A673 (cell line): ENCODE measurements around the gene FAHD1. TPM values are rescaled to one million over a fixed set of nuclear protein-coding genes. Genes with fewer than 3 reads are reported as not detected.

Experiments
- Bru-seq: library from RNA; stranded (reverse); fragments of 400-500 nt; gene quantifications from one replicate; lab custom pipeline; 2021; lab: Mats Ljungman, UMichigan
- BruChase-seq, 2 experiments: library from RNA; stranded (reverse); fragments of 400-500 nt; gene quantifications; one replicate each; lab custom pipeline; 2021; lab: Mats Ljungman, UMichigan
- BruUV-seq: library from RNA; stranded (reverse); fragments of 400-500 nt; replicated peaks from 2 replicates; lab custom pipeline; 2021; lab: Mats Ljungman, UMichigan
- CTCF ChIA-PET: fragments of 300-600 bp; sonication (Branson Sonifier 250); formaldehyde crosslinking; loops from one replicate; lab custom pipeline; 2022; ENCODE audit warnings: antibody characterized with exemption; lab: Charles Lee
- POLR2A ChIA-PET: fragments of 300-600 bp; sonication (Branson Sonifier 250); formaldehyde crosslinking; loops from one replicate; lab custom pipeline; 2022; ENCODE audit warnings: antibody characterized with exemption; ENCODE audit not compliant: low non-redundant PET; lab: Charles Lee
- DNase-seq: peaks from one replicate; pipeline ENCODE4 v3.0.0-alpha.2; 2015; ENCODE audit warnings: low spot score
- H3K27ac ChIP-seq: fragments of 200-600 bp; sonication (generic); 2 replicates; pipeline ENCODE4 v1.5.1; 2016; ENCODE audit warnings: mixed run types, low read depth, mild to moderate bottlenecking, mixed read lengths, antibody characterized with exemption, low read length; ENCODE audit not compliant: poor library complexity, severe bottlenecking
- H3K27me3 ChIP-seq: fragments of 200-600 bp; sonication (generic); replicated peaks from 2 replicates; pipeline ENCODE4 v1.6.1; 2017; ENCODE audit warnings: mixed run types, low read depth, mild to moderate bottlenecking, mixed read lengths, antibody characterized with exemption, low read length; ENCODE audit not compliant: insufficient read depth, poor library complexity
- H3K36me3 ChIP-seq: fragments of 200-600 bp; sonication (generic); 2 replicates; pipeline ENCODE4 v1.6.1; 2016; ENCODE audit warnings: mixed run types, mild to moderate bottlenecking, mixed read lengths, antibody characterized with exemption, low read length; ENCODE audit not compliant: insufficient read depth, poor library complexity, severe bottlenecking
- H3K4me1 ChIP-seq: fragments of 200-600 bp; sonication (generic); 2 replicates; pipeline ENCODE4 v1.6.1; 2017; ENCODE audit warnings: mixed run types, mild to moderate bottlenecking, mixed read lengths, antibody characterized with exemption, low read length; ENCODE audit not compliant: insufficient read depth, poor library complexity, severe bottlenecking
- H3K4me3 ChIP-seq: fragments of 200-600 bp; sonication (generic); 2 replicates; pipeline ENCODE4 v1.5.1; 2016; ENCODE audit warnings: low read depth, mixed run types, mild to moderate bottlenecking, mixed read lengths, low read length; ENCODE audit not compliant: poor library complexity, severe bottlenecking
- H3K9me3 ChIP-seq: fragments of 200-600 bp; sonication (generic); 2 replicates; pipeline ENCODE4 v1.6.1; 2016; ENCODE audit warnings: mixed run types, low read depth, mild to moderate bottlenecking, mixed read lengths, antibody characterized with exemption, low read length; ENCODE audit not compliant: poor library complexity, severe bottlenecking
- EZH2 ChIP-seq: fragments of 200-600 bp; sonication (generic); IDR thresholded peaks from 2 replicates; pipeline ENCODE4 v1.6.1; 2017; ENCODE audit warnings: borderline replicate concordance, low read depth, mild to moderate bottlenecking, mixed read lengths, antibody characterized with exemption, low read length; ENCODE audit not compliant: poor library complexity, severe bottlenecking
- intact Hi-C: fragments of 100-400 bp; cut with micrococcal nuclease; formaldehyde crosslinking; loops from one replicate; pipeline ENCODE4 v1.10.0; 2022; ENCODE audit not compliant: unreplicated experiment
- long read RNA-seq: library from polyadenylated mRNA; stranded (forward); transcript quantifications from one replicate; pipeline ENCODE4 v2.0.0, GENCODE V29; 2022
- total RNA-seq: library from RNA; stranded (reverse); gene quantifications from 2 replicates; pipeline ENCODE4 v1.2.3, GENCODE V29; 2021
- TF ChIP-seq, protein P1 (sequence below): fragments of 300-800, 200-600 bp; sonication (generic); conservative IDR thresholded peaks from 2 replicates; pipeline ENCODE4 v1.5.1; 2017; ENCODE audit warnings: low read depth, mild to moderate bottlenecking, antibody characterized with exemption, low read length, moderate library complexity, mixed read lengths

FAHD1 gene
- total RNA-seq, result 19.9 and 22.1 TPM in 2 replicates
- Bru-seq, nascent RNA, result percentile 64 among the genes with signal in this experiment
- percentile 61 among the genes with signal in this experiment for BruChase-seq, experiment 1, labeled RNA remaining after a 2-hour chase
- BruChase-seq, experiment 2, labeled RNA remaining after a 6-hour chase, result percentile 63 among the genes with signal in this experiment
- long read RNA-seq, transcript FAHD1-203 (1 exons, 1,974 nt), result major isoform, 61 of 63 reads
- long read RNA-seq, partial matches to known transcripts, result 0 of 63 reads
- long read RNA-seq, other reads (novel, unspliced or antisense), result 1 of 63 reads

DNA sequence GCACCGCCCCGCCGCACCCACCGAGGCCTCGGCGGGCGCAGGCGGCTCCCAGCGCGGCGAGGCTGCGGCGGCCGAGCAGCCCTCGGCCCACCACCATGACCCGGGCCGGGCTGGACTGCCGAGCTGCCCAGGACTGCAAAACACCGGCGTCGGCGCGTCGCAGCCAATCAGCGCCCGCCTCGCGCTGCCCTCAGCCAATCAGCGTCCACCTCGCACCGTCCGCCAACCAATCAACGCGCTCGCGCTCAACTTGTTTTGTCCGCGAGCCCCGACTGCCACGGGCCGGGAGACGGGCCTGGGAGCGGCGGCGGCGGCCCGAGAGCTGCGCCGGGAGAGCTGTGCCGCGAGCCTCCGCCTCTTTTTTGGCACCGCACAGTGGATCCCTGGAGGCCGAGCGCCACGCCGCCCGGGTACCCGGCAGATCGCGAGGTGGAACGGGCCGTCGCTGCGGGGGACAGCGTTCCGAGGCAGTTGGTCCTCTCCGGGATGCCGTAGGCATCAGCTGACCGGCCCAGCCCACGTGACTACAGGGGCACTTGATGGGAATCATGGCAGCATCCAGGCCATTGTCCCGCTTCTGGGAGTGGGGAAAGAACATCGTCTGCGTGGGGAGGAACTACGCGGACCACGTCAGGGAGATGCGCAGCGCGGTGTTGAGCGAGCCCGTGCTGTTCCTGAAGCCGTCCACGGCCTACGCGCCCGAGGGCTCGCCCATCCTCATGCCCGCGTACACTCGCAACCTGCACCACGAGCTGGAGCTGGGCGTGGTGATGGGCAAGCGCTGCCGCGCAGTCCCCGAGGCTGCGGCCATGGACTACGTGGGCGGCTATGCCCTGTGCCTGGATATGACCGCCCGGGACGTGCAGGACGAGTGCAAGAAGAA, at the start of gene FAHD1, which contains the start of gene HAGH:
Gene FAHD1, plus strand, starts transcription at position 516 of the 883 bp plus-strand sequence. Its CDS starts 33 bp downstream, at position 549.
Gene HAGH, minus strand, starts transcription at position 135 of the 883 bp plus-strand sequence. Its CDS starts 38 bp downstream, at position 97.
- TF ChIP-seq, protein P1, sequence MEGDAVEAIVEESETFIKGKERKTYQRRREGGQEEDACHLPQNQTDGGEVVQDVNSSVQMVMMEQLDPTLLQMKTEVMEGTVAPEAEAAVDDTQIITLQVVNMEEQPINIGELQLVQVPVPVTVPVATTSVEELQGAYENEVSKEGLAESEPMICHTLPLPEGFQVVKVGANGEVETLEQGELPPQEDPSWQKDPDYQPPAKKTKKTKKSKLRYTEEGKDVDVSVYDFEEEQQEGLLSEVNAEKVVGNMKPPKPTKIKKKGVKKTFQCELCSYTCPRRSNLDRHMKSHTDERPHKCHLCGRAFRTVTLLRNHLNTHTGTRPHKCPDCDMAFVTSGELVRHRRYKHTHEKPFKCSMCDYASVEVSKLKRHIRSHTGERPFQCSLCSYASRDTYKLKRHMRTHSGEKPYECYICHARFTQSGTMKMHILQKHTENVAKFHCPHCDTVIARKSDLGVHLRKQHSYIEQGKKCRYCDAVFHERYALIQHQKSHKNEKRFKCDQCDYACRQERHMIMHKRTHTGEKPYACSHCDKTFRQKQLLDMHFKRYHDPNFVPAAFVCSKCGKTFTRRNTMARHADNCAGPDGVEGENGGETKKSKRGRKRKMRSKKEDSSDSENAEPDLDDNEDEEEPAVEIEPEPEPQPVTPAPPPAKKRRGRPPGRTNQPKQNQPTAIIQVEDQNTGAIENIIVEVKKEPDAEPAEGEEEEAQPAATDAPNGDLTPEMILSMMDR, result no peak
- no peak for TF ChIP-seq EZH2
- peak within 1 kb of the TSS; percentile 75 for H3K27ac ChIP-seq
- no peaks in the 10 kb centered on the region for H3K9me3 ChIP-seq
- CTCF ChIA-PET, result interaction anchor here (0.6 kb wide), 1 partner anchor 15 kb away, joined by 4 read pairs; no protein-coding TSS in a partner anchor
- peaks cover 12% of the 10 kb centered on the region for H3K4me1 ChIP-seq
- POLR2A ChIA-PET, result no interaction called here
- H3K4me3 ChIP-seq, result peak within 1 kb of the TSS; percentile 90
- peak; percentile 95 for DNase-seq
- intact Hi-C loops, result loop anchor here (10.0 kb wide), 1 partner anchor 52 kb away; the partner anchor contains the start of genes EME2, MRPS34 and NME3
- no peaks in the 10 kb centered on the region for H3K36me3 ChIP-seq
- no TSS peak for BruUV-seq
- no peaks in the 10 kb centered on the region for H3K27me3 ChIP-seq

DNA sequence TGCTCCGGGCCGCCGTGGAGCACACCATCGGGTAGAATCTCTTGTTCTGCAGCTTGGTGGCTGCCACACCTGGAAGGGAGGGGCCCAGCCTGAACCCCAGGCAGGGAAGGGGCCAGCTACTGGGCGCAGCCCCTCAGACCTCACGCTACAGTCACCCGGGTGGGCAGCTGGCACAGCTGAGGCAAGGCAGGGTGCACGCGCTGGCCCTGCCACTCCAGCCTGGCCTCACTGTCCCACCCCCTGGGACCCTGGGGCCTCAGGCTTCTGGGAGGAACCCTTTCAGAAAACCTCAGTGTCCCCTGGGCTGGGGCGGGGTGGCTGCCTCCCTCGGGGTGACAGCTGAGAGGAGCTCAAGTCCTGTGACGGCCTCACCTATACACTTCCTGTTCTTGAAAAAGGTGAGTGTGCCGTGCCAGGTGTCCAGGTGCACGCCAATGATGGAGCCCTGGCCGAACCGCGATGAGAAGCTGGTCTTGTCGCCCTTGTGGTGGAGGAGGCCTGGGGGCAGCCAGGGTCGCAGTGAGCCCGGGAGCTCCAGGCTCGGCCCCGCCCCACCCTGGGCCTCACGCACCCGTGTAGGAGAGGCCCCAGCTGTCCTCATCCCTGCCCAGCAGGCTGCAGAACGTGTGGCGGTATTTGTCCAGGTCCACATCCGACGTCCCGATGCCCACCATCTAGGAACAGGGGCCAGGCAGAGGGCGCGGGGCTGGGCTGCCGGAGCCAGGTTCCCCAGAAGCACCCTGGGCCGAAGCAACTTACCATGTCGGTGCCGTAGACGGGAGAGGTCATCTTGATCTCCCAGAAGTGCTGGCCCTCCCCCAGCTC, 49.4 kb upstream of the FAHD1 start:
- CTCF ChIA-PET, result no interaction called here
- intact Hi-C loops, result loop anchor here (10.0 kb wide), 1 partner anchor 47 kb away; the partner anchor contains the start of genes FAHD1 and HAGH
- DNase-seq, result no peak
- Histone ChIP-seq H3K27me3 (no peaks in the 10 kb centered on the region), H3K36me3 (peaks cover 14% of the 10 kb centered on the region), H3K9me3 (no peaks in the 10 kb centered on the region), H3K4me3 (no peak overlapping the region), H3K27ac (no peak overlapping the region), H3K4me1 (no peaks in the 10 kb centered on the region)
- BruUV-seq, result no TSS peak
- TF ChIP-seq EZH2, result no peak
- TF ChIP-seq, protein P1, result no peak
- POLR2A ChIA-PET, result no interaction called here
